ENCODE data around the gene DVL3. TPM values are rescaled to one million over a fixed set of nuclear protein-coding genes. Genes with fewer than 3 reads are reported as not detected.

The DVL3 gene
- total and polyA plus RNA-seq, 10 of the 15 experiments (the other 5 are each of a cell fraction or from before 2014, with no cell fraction given) = 2.2 to 39.7 (median 14.5) TPM

DNA sequence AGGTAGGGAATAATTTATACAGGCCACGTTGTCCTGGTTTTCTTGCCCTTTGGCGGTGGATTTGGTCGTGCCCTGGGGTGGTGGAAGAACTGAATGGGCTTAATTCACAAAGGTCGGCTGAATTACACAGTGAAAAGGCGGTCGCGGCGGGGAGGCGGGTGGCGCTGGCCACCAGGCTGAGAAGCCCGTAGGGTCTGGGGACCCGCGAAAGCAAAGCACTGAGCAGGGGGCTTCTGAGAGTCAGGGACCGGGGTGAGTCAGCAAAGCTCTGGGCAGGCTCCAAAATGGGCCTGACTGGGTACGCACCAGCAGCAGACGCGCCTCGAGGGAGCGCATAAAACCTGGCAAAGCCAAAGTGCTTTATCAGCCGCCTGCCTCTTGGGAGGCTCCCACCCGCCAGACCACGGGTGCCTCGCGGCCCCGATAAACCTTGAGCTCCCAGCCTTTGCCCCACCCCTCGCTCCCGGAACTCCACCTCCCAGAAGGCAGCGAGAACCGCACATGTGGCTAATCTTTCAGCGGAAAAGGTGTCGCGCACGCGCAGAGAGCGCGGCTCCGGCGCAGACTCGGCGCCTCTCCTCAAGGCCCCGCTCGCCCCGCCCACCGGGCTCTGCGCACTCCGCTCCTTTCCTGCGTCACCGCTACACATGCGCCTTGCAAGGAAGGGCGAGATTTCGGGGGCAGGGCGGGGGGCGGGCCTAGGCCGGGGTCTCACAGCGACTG lies 30.4 kb downstream of the DVL3 start (continued):
- TF ChIP-seq NFXL1 (IDR thresholded peaks at IDR 0.05; ENCODE audit: borderline replicate concordance) = no peak
- 0 out of 3 replicates have a peak, but pooled peaks have one; percentile 16 for TF ChIP-seq POU2F2 (IDR thresholded peaks at IDR 0.05; ENCODE audit: borderline replicate concordance, low read depth, low read length)
- TF ChIP-seq ZNF207 (IDR thresholded peaks at IDR 0.05; ENCODE audit: borderline replicate concordance) = no peak
- TF ChIP-seq POLR2AphosphoS5 (IDR thresholded peaks at IDR 0.05; ENCODE audit: low read length) = peak; percentile 76; the same call in 1 of the 2 replicates
- peak; percentile 59 for TF ChIP-seq ZNF384 (IDR thresholded peaks at IDR 0.05; ENCODE audit: borderline replicate concordance, low read depth, low read length)
- no peak for TF ChIP-seq EGR1 (IDR thresholded peaks at IDR 0.05; ENCODE audit: borderline replicate concordance in 1 of 2, low read depth in 2 of 2, low read length in 2 of 2)
- no peak for TF ChIP-seq YBX1 (IDR thresholded peaks at IDR 0.05)
- TF ChIP-seq EZH2 (IDR thresholded peaks at IDR 0.05; ENCODE audit: borderline replicate concordance, control insufficient read depth, low read depth, low read length) = no peak
- TF ChIP-seq, protein P1, sequence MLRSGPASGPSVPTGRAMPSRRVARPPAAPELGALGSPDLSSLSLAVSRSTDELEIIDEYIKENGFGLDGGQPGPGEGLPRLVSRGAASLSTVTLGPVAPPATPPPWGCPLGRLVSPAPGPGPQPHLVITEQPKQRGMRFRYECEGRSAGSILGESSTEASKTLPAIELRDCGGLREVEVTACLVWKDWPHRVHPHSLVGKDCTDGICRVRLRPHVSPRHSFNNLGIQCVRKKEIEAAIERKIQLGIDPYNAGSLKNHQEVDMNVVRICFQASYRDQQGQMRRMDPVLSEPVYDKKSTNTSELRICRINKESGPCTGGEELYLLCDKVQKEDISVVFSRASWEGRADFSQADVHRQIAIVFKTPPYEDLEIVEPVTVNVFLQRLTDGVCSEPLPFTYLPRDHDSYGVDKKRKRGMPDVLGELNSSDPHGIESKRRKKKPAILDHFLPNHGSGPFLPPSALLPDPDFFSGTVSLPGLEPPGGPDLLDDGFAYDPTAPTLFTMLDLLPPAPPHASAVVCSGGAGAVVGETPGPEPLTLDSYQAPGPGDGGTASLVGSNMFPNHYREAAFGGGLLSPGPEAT (IDR thresholded peaks at IDR 0.05; ENCODE audit: low read depth) = no peak
- peak; percentile 29 for TF ChIP-seq MYC (IDR thresholded peaks at IDR 0.05; ENCODE audit: insufficient read depth, insufficient read length, insufficient replicate concordance, low read length, severe bottlenecking)
- no peak for TF ChIP-seq NFYA (IDR thresholded peaks at IDR 0.05; ENCODE audit: borderline replicate concordance, low read depth, low read length)
- no peak for TF ChIP-seq MTA3 (IDR thresholded peaks at IDR 0.05; ENCODE audit: borderline replicate concordance, low read length)
- no peak for TF ChIP-seq ATF7 (IDR thresholded peaks at IDR 0.05; ENCODE audit: low read depth)
- TF ChIP-seq ZZZ3 (IDR thresholded peaks at IDR 0.05; ENCODE audit: control insufficient read depth, insufficient read length, low read depth) = no peak
- TF ChIP-seq, protein P2, sequence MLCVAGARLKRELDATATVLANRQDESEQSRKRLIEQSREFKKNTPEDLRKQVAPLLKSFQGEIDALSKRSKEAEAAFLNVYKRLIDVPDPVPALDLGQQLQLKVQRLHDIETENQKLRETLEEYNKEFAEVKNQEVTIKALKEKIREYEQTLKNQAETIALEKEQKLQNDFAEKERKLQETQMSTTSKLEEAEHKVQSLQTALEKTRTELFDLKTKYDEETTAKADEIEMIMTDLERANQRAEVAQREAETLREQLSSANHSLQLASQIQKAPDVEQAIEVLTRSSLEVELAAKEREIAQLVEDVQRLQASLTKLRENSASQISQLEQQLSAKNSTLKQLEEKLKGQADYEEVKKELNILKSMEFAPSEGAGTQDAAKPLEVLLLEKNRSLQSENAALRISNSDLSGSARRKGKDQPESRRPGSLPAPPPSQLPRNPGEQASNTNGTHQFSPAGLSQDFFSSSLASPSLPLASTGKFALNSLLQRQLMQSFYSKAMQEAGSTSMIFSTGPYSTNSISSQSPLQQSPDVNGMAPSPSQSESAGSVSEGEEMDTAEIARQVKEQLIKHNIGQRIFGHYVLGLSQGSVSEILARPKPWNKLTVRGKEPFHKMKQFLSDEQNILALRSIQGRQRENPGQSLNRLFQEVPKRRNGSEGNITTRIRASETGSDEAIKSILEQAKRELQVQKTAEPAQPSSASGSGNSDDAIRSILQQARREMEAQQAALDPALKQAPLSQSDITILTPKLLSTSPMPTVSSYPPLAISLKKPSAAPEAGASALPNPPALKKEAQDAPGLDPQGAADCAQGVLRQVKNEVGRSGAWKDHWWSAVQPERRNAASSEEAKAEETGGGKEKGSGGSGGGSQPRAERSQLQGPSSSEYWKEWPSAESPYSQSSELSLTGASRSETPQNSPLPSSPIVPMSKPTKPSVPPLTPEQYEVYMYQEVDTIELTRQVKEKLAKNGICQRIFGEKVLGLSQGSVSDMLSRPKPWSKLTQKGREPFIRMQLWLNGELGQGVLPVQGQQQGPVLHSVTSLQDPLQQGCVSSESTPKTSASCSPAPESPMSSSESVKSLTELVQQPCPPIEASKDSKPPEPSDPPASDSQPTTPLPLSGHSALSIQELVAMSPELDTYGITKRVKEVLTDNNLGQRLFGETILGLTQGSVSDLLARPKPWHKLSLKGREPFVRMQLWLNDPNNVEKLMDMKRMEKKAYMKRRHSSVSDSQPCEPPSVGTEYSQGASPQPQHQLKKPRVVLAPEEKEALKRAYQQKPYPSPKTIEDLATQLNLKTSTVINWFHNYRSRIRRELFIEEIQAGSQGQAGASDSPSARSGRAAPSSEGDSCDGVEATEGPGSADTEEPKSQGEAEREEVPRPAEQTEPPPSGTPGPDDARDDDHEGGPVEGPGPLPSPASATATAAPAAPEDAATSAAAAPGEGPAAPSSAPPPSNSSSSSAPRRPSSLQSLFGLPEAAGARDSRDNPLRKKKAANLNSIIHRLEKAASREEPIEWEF (IDR thresholded peaks at IDR 0.05; ENCODE audit: insufficient replicate concordance, low read depth, low read length) = no peak
- no peak for TF ChIP-seq CBX5 (IDR thresholded peaks at IDR 0.05; ENCODE audit: low read depth)
- TF ChIP-seq, protein P3, sequence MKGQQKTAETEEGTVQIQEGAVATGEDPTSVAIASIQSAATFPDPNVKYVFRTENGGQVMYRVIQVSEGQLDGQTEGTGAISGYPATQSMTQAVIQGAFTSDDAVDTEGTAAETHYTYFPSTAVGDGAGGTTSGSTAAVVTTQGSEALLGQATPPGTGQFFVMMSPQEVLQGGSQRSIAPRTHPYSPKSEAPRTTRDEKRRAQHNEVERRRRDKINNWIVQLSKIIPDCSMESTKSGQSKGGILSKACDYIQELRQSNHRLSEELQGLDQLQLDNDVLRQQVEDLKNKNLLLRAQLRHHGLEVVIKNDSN (IDR thresholded peaks at IDR 0.05; ENCODE audit: borderline replicate concordance, extremely low read length, insufficient read depth, low read depth, low read length) = peak; percentile 61
- no peak for TF ChIP-seq NR2C1 (IDR thresholded peaks at IDR 0.05)
- TF ChIP-seq, protein P4, sequence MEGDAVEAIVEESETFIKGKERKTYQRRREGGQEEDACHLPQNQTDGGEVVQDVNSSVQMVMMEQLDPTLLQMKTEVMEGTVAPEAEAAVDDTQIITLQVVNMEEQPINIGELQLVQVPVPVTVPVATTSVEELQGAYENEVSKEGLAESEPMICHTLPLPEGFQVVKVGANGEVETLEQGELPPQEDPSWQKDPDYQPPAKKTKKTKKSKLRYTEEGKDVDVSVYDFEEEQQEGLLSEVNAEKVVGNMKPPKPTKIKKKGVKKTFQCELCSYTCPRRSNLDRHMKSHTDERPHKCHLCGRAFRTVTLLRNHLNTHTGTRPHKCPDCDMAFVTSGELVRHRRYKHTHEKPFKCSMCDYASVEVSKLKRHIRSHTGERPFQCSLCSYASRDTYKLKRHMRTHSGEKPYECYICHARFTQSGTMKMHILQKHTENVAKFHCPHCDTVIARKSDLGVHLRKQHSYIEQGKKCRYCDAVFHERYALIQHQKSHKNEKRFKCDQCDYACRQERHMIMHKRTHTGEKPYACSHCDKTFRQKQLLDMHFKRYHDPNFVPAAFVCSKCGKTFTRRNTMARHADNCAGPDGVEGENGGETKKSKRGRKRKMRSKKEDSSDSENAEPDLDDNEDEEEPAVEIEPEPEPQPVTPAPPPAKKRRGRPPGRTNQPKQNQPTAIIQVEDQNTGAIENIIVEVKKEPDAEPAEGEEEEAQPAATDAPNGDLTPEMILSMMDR (IDR thresholded peaks at IDR 0.05 in 2 of 3, conservative IDR thresholded peaks at IDR 0.05 in 1 of 3; ENCODE audit: control insufficient read depth in 2 of 3, extremely low read depth in 1 of 3, insufficient read depth in 1 of 3, low read depth in 3 of 3, low read length in 3 of 3) = no peak
